Measurements from ENCODE around the gene RNPC3. TPM values are rescaled to one million over a fixed set of nuclear protein-coding genes. Genes with fewer than 3 reads are reported as not detected.

The RNPC3 gene
- total and polyA plus RNA-seq, 9 of the 15 experiments (the other 6 are each of a cell fraction or from before 2014, with no cell fraction given), result 5.4 to 31.4 (median 17.1) TPM

- TF ChIP-seq MYC (IDR thresholded peaks at IDR 0.05; ENCODE audit: low read depth, low read length) (peak; percentile 13; the same call in 1 of the 2 replicates), MYC (CRISPR knock-in tag; IDR thresholded peaks at IDR 0.05; ENCODE audit: borderline replicate concordance, low read depth) (0 out of 2 replicates have a peak, but pooled peaks have one; percentile 18), ZBTB7A (IDR thresholded peaks at IDR 0.05; ENCODE audit: borderline replicate concordance, control insufficient read depth, low read depth, low read length) (peak; percentile 65; the same call in 1 of the 2 replicates), POLR2B (IDR thresholded peaks at IDR 0.05; ENCODE audit: low read depth, partially characterized antibody) (peak; percentile 72), L3MBTL2 (IDR thresholded peaks at IDR 0.05) (peak; percentile 93), HDAC2 (IDR thresholded peaks at IDR 0.05) (0 out of 2 replicates have a peak, but pooled peaks have one; percentile 50), E2F3 (CRISPR knock-in tag; IDR thresholded peaks at IDR 0.05) (no peak), SAFB2 (IDR thresholded peaks at IDR 0.05; ENCODE audit: borderline replicate concordance, low read depth, low read length, severe bottlenecking) (no peak), NRF1 (conservative IDR thresholded peaks at IDR 0.05 in 1 of 2, IDR thresholded peaks at IDR 0.05 in 1 of 2) (peak; percentile 89 to 91), SMARCC2 (IDR thresholded peaks at IDR 0.05; ENCODE audit: low read depth) (peak; percentile 56; the same call in 1 of the 2 replicates), AFF1 (IDR thresholded peaks at IDR 0.05; ENCODE audit: low read depth in 1 of 2, partially characterized antibody in 2 of 2) (peak in 1 of 2 experiments; percentile 34), HDAC1 (IDR thresholded peaks at IDR 0.05) (peak in 1 of 2 experiments; percentile 61; a peak in 1 of 4 replicates), TFAP4 (CRISPR knock-in tag; IDR thresholded peaks at IDR 0.05; ENCODE audit: borderline replicate concordance) (peak; percentile 41), ARID1B (IDR thresholded peaks at IDR 0.05) (0 out of 2 replicates have a peak, but pooled peaks have one; percentile 11), UBTF (IDR thresholded peaks at IDR 0.05; ENCODE audit: borderline replicate concordance in 1 of 2, low read depth in 2 of 2, low read length in 2 of 2) (0 out of 4 replicates have a peak, but pooled peaks of 1 of the 2 experiments have one; percentile 32), LCOR (CRISPR knock-in tag; IDR thresholded peaks at IDR 0.05) (peak; percentile 40; the same call in 1 of the 2 replicates)
Observed at GRCh38 chr1:103525607-103526507, at the start of gene RNPC3 (continued).
